SK-N-SH (cell line): ENCODE data around the gene CUL9. TPM values are rescaled to one million over a fixed set of nuclear protein-coding genes. Genes with fewer than 3 reads are reported as not detected.

Source experiments
- CTCF ChIA-PET: fragments of 300-600, 350-600 bp; formaldehyde crosslinking; extraction: SDS; loops from one replicate; lab custom pipeline; 2021; lab: Yijun Ruan, JAX
- POLR2A ChIA-PET: fragments of 350-600 bp; sonication (Branson Sonifier 250); formaldehyde crosslinking; extraction: SDS; loops from one replicate; lab custom pipeline; 2020; ENCODE audit warnings: antibody characterized with exemption, inconsistent platforms; lab: Yijun Ruan, JAX
- DNase-seq: peaks from one replicate; pipeline ENCODE4 v3.0.0; 2012
- H2AFZ ChIP-seq: fragments of 200-600 bp; sonication (generic); 2 replicates; pipeline ENCODE4 v1.8.1; 2016; ENCODE audit warnings: antibody characterized with exemption, mild to moderate bottlenecking, low read depth
- H3F3A ChIP-seq: fragments of 200-600 bp; sonication (generic); replicated peaks from 2 replicates; pipeline ENCODE3; 2016; ENCODE audit warnings: antibody characterized with exemption, mild to moderate bottlenecking; ENCODE audit not compliant: insufficient read depth
- H3K27ac ChIP-seq, 2 experiments: fragments of 200-500 bp in 1 of 2; fragments of 200-600 bp in 1 of 2; sonication (Bioruptor generic) in 1 of 2; sonication (generic), shearing (Covaris generic) in 1 of 2; 2 replicates each; pipeline versions ENCODE4 v1.5.1 to v1.6.1; 2014 to 2016; ENCODE audit warnings: low read depth in 2 of 2, inconsistent platforms in 1 of 2, low read length in 1 of 2, mild to moderate bottlenecking in 1 of 2, mixed read lengths in 1 of 2
- H3K27me3 ChIP-seq: fragments of 200-600 bp; sonication (generic), shearing (Covaris generic); 2 replicates; pipeline ENCODE4 v1.6.1; 2016; ENCODE audit warnings: mixed run types; ENCODE audit not compliant: insufficient read depth
- H3K36me3 ChIP-seq, 2 experiments: fragments of 200-500 bp in 1 of 2; fragments of 200-600 bp in 1 of 2; sonication (Bioruptor generic) in 1 of 2; sonication (generic) in 1 of 2; replicated peaks in 1 of 2; 2 replicates each; pipeline versions ENCODE3 to v1.5.1; 2014 to 2016; ENCODE audit warnings: low read length in 1 of 2, mild to moderate bottlenecking in 1 of 2; ENCODE audit not compliant: insufficient read depth in 2 of 2, control insufficient read depth in 1 of 2
- H3K4me1 ChIP-seq, 2 experiments: fragments of 200-500 bp in 1 of 2; fragments of 200-600 bp in 1 of 2; sonication (Bioruptor generic) in 1 of 2; sonication (generic), shearing (Covaris generic) in 1 of 2; 2 replicates each; pipeline versions ENCODE4 v1.5.1 to v1.6.1; 2014 to 2016; ENCODE audit warnings: low read depth in 1 of 2, low read length in 1 of 2, mixed run types in 1 of 2; ENCODE audit not compliant: insufficient read depth in 2 of 2, control insufficient read depth in 1 of 2
- H3K4me2 ChIP-seq: fragments of 200-600 bp; sonication (generic), shearing (Covaris generic); 2 replicates; pipeline ENCODE4 v1.6.1; 2017; ENCODE audit warnings: mixed run types
- H3K4me3 ChIP-seq, 2 experiments: fragments of 200-500 bp in 1 of 2; fragments of 200-600 bp in 1 of 2; sonication (Bioruptor generic) in 1 of 2; sonication (generic), shearing (Covaris generic) in 1 of 2; 2 replicates each; pipeline versions ENCODE4 v1.5.1 to v1.8.1; 2014 to 2016; ENCODE audit warnings: low read depth in 2 of 2, inconsistent platforms in 1 of 2, low read length in 1 of 2, mild to moderate bottlenecking in 1 of 2, mixed read lengths in 1 of 2, moderate library complexity in 1 of 2
- H3K79me2 ChIP-seq: fragments of 200-600 bp; sonication (generic); 2 replicates; pipeline ENCODE4 v1.8.1; 2017; ENCODE audit warnings: mild to moderate bottlenecking; ENCODE audit not compliant: insufficient read depth
- H3K9ac ChIP-seq: fragments of 200-600 bp; sonication (generic); 2 replicates; pipeline ENCODE4 v1.6.1; 2017; ENCODE audit warnings: mixed run types
- H3K9me2 ChIP-seq: fragments of 200-600 bp; sonication (generic); 2 replicates; pipeline ENCODE4 v1.6.1; 2017; ENCODE audit warnings: mixed run types
- H3K9me3 ChIP-seq: fragments of 200-600 bp; sonication (generic); 2 replicates; pipeline ENCODE4 v1.6.1; 2017; ENCODE audit warnings: mixed run types, mild to moderate bottlenecking, moderate library complexity
- H4K20me1 ChIP-seq: fragments of 200-600 bp; sonication (generic); 2 replicates; pipeline ENCODE4 v1.6.1; 2017; ENCODE audit warnings: mild to moderate bottlenecking, mixed run types; ENCODE audit not compliant: insufficient read depth
- CHD2 ChIP-seq: fragments of 150-350 bp; IDR thresholded peaks from 2 replicates; pipeline ENCODE4 v1.6.1; 2018; ENCODE audit warnings: low read length; ENCODE audit not compliant: partially characterized antibody
- CTCF ChIP-seq: fragments of 200-600 bp; sonication (generic); IDR thresholded peaks from 2 replicates; pipeline ENCODE4 v1.6.1; 2017; ENCODE audit warnings: antibody characterized with exemption, mild to moderate bottlenecking, moderate library complexity
- FOSL2 ChIP-seq: IDR thresholded peaks from 2 replicates; pipeline ENCODE4 v1.4.0; 2012; ENCODE audit warnings: low read depth, mild to moderate bottlenecking, moderate library complexity, borderline replicate concordance
- FOXJ3 ChIP-seq: sonication (generic); formaldehyde crosslinking; IDR thresholded peaks from 2 replicates; pipeline ENCODE4 v1.5.1; 2020; ENCODE audit warnings: mild to moderate bottlenecking, missing genetic modification reagents
- MXI1 ChIP-seq: IDR thresholded peaks from 2 replicates; pipeline ENCODE4 v1.6.1; 2012; ENCODE audit warnings: mild to moderate bottlenecking, low read depth, low read length, improper control_type of control experiment
- POLR2AphosphoS5 ChIP-seq: IDR thresholded peaks from 2 replicates; pipeline ENCODE4 v1.6.1; 2012; ENCODE audit warnings: low read depth, low read length
- RAD21 ChIP-seq: IDR thresholded peaks from 2 replicates; pipeline ENCODE4 v1.6.1; 2012; ENCODE audit warnings: mild to moderate bottlenecking, low read length
- RCOR1 ChIP-seq: fragments of 150-350 bp; IDR thresholded peaks from 2 replicates; pipeline ENCODE4 v1.6.1; 2017; ENCODE audit warnings: antibody characterized with exemption, low read length
- SIN3A ChIP-seq: IDR thresholded peaks from 2 replicates; pipeline ENCODE4 v1.6.1; 2012; ENCODE audit warnings: low read depth, mild to moderate bottlenecking, low read length, moderate library complexity, borderline replicate concordance
- SMC3 ChIP-seq: IDR thresholded peaks from 2 replicates; pipeline ENCODE4 v1.6.1; 2012; ENCODE audit warnings: low read depth, low read length, improper control_type of control experiment
- TAF1 ChIP-seq: IDR thresholded peaks from 2 replicates; pipeline ENCODE4 v1.6.1; 2012; ENCODE audit warnings: low read depth, mild to moderate bottlenecking, low read length, moderate library complexity, borderline replicate concordance
- USF1 ChIP-seq: IDR thresholded peaks from 2 replicates; pipeline ENCODE4 v1.4.0; 2012; ENCODE audit warnings: low read depth, borderline replicate concordance
- YY1 ChIP-seq: IDR thresholded peaks from 2 replicates; pipeline ENCODE4 v1.4.0; 2012; ENCODE audit warnings: low read depth, mild to moderate bottlenecking
- WGBS: methylation state at CpG from one replicate; pipeline ENCODE4 v1.1.6; 2017; ENCODE audit warnings: low lambda C conversion rate; 5-methylcytosine and 5-hydroxymethylcytosine counted together
- polyA plus RNA-seq, 3 experiments: library from polyadenylated mRNA; depleted of rRNA; stranded (reverse); fragments of >200 nt; gene quantifications; 2 replicates each; pipeline ENCODE4 v1.2.3, GENCODE V29; 2012
- TF ChIP-seq, protein P1 (sequence below): fragments of 150-350 bp; IDR thresholded peaks from 2 replicates; pipeline ENCODE4 v1.6.1; 2017; ENCODE audit warnings: antibody characterized with exemption, low read length, low read depth, borderline replicate concordance

The CUL9 gene
- polyA plus RNA-seq, 1 of the 3 experiments (the other 2 are of a cell fraction), result 37.7 TPM

GRCh38 chr6:43223175-43223574, 41.2 kb downstream of the CUL9 start:
- no peaks in the 10 kb centered on the region for H4K20me1 ChIP-seq
- no peak for DNase-seq
- POLR2A ChIA-PET, result no interaction called here
- H3K79me2 ChIP-seq, result peaks cover 5% of the 10 kb centered on the region; the same call in 1 of the 2 replicates
- H3K9ac ChIP-seq, result no peak overlapping the region
- H3K4me2 ChIP-seq, result no peak overlapping the region
- no peak overlapping the region for H3K27ac ChIP-seq
- H3K9me3 ChIP-seq, result no peaks in the 10 kb centered on the region
- no peak overlapping the region for H2AFZ ChIP-seq
- H3K36me3 ChIP-seq, result peaks cover 6 to 26% of the 10 kb centered on the region in 2 experiments
- no peaks in the 10 kb centered on the region for H3F3A ChIP-seq
- H3K9me2 ChIP-seq, result no peaks in the 10 kb centered on the region
- H3K27me3 ChIP-seq, result no peaks in the 10 kb centered on the region
- WGBS, result 89% methylated on average over 5 of the region's 14 CpGs
- TF ChIP-seq YY1, result no peak
- no peak for TF ChIP-seq FOSL2
- no peak overlapping the region for H3K4me3 ChIP-seq
- CTCF ChIA-PET, result no interaction called here
- H3K4me1 ChIP-seq, result peaks cover 0 to 5% of the 10 kb centered on the region in 2 experiments; a peak in 1 of 4 replicates

- no peak overlapping the region for H3K4me3 ChIP-seq
- ChIA-PET POLR2A (interaction anchor here (1.1 kb wide), 1 partner anchor 1058 kb away, joined by 3 read pairs; no protein-coding TSS in a partner anchor), CTCF (interaction anchor here (1.8 kb wide), 1 partner anchor 281 kb away, joined by 3 read pairs; no protein-coding TSS in a partner anchor)
- no peak for DNase-seq
- H3K9ac ChIP-seq, result no peak overlapping the region
- H4K20me1 ChIP-seq, result no peaks in the 10 kb centered on the region
- H3K9me2 ChIP-seq, result no peaks in the 10 kb centered on the region
- WGBS, result 94% methylated on average over 8 of the region's 11 CpGs
- H3K9me3 ChIP-seq, result no peaks in the 10 kb centered on the region
- no peaks in the 10 kb centered on the region for H3F3A ChIP-seq
- H3K79me2 ChIP-seq, result peaks cover 5% of the 10 kb centered on the region; the same call in 1 of the 2 replicates
- no peak overlapping the region for H2AFZ ChIP-seq
- H3K27ac ChIP-seq, result no peak overlapping the region
- TF ChIP-seq MXI1 (no peak), CHD2 (no peak)
- H3K27me3 ChIP-seq, result no peaks in the 10 kb centered on the region; the same call in 1 of the 2 replicates
- peaks cover 0 to 6% of the 10 kb centered on the region in 2 experiments; a peak in 1 of 4 replicates for H3K4me1 ChIP-seq
- H3K4me2 ChIP-seq, result no peak overlapping the region
- H3K36me3 ChIP-seq, result peaks cover 6 to 17% of the 10 kb centered on the region in 2 experiments
Observed at GRCh38 chr6:43226192-43226851, 44.3 kb downstream of the CUL9 start.

GRCh38 chr6:43228951-43229802, 47.2 kb downstream of the CUL9 start, which contains the start of gene DNPH1:
TSS of gene DNPH1 (minus strand) at chr6:43229481. CDS start at chr6:43229456, 25 bp downstream.
- Histone ChIP-seq H3K9me3 (no peaks in the 10 kb centered on the region), H3K9me2 (no peaks in the 10 kb centered on the region), H3K9ac (peak within 1 kb of the TSS; percentile 72), H3K79me2 (peaks cover 5% of the 10 kb centered on the region; the same call in 1 of the 2 replicates), H3K4me2 (peak within 1 kb of the TSS; percentile 79), H3K36me3 (peaks cover 0 to 3% of the 10 kb centered on the region in 2 experiments), H3K4me3 (peak within 1 kb of the TSS; percentile 60 to 79), H3F3A (no peaks in the 10 kb centered on the region), H3K4me1 (peaks cover 0 to 4% of the 10 kb centered on the region in 2 experiments; a peak in 1 of 4 replicates), H3K27me3 (peaks cover 6% of the 10 kb centered on the region; the same call in 1 of the 2 replicates), H2AFZ (peak within 1 kb of the TSS; percentile 81; the same call in 1 of the 2 replicates), H3K27ac (peak within 1 kb of the TSS in 1 of 2 experiments; percentile 53; a peak in 1 of 4 replicates), H4K20me1 (no peaks in the 10 kb centered on the region)
- peak; percentile 95 for DNase-seq
- ChIA-PET CTCF (interaction anchor here (0.6 to 3.0 kb wide), 61 partner anchors 8 to 278 kb away, joined by 3 to 20 read pairs (median 4); partner anchors contain the start of genes RRP36, TTBK1 and ZNF318), POLR2A (interaction anchor here (0.6 to 1.4 kb wide), 5 partner anchors 8 to 281 kb away, joined by 3 to 5 read pairs (median 3); partner anchors contain the start of genes CUL9, LRRC73 and TTBK1)
- 24% methylated on average over 16 of the region's 82 CpGs for WGBS
- peak; percentile 83 for TF ChIP-seq YY1
- peak; percentile 20; the same call in 1 of the 2 replicates for TF ChIP-seq SIN3A
- 0 out of 2 replicates have a peak, but pooled peaks have one; percentile 14 for TF ChIP-seq RCOR1
- peak; percentile 57 for TF ChIP-seq SMC3
- TF ChIP-seq RAD21, result peak; percentile 55
- TF ChIP-seq CTCF, result peak; percentile 82
- TF ChIP-seq TAF1, result peak; percentile 61
- TF ChIP-seq USF1, result peak; percentile 96
- TF ChIP-seq, protein P1, sequence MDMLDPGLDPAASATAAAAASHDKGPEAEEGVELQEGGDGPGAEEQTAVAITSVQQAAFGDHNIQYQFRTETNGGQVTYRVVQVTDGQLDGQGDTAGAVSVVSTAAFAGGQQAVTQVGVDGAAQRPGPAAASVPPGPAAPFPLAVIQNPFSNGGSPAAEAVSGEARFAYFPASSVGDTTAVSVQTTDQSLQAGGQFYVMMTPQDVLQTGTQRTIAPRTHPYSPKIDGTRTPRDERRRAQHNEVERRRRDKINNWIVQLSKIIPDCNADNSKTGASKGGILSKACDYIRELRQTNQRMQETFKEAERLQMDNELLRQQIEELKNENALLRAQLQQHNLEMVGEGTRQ, result peak; percentile 79
- TF ChIP-seq FOXJ3 (CRISPR knock-in tag), result no peak
- peak; percentile 30; the same call in 1 of the 2 replicates for TF ChIP-seq POLR2AphosphoS5
